NOMO-1 treated with dmso at 0.1 percent for 144 hours (cell line): ENCODE data around the gene FKBP2.

Experiments
- DNase-seq: peaks from one replicate; lab custom pipeline; 2025; ENCODE audit not compliant: unreplicated experiment; lab: John Stamatoyannopoulos, UW

The FKBP2 gene

GRCh38 chr11:64283092-64283491 lies 42.2 kb downstream of the FKBP2 start:
- no peak for DNase-seq

- peak; percentile 90 for DNase-seq
Measured at GRCh38 chr11:64284048-64284961, 43.4 kb downstream of the FKBP2 start, which contains the start of gene BAD. Gene BAD (minus strand): TSS chr11:64284665. CDS start chr11:64284368, 297 bp downstream.

- DNase-seq, result peak; percentile 69
Measured at GRCh38 chr11:64284962-64285884, 44.3 kb downstream of the FKBP2 start, which contains the start of gene GPR137. Gene GPR137 (plus strand): TSS chr11:64285848. CDS start chr11:64286525, 677 bp downstream.

GRCh38 chr11:64285885-64286800 lies 45.2 kb downstream of the FKBP2 start:
- no peak for DNase-seq

- no peak for DNase-seq
Measured at GRCh38 chr11:64286801-64287159, 45.9 kb downstream of the FKBP2 start.

GRCh38 chr11:64287676-64288352 lies 46.9 kb downstream of the FKBP2 start:
- DNase-seq, result no peak

- DNase-seq, result no peak
Measured at GRCh38 chr11:64288353-64288750, 47.5 kb downstream of the FKBP2 start.

- DNase-seq, result no peak
Measured at GRCh38 chr11:64289002-64289564, 48.2 kb downstream of the FKBP2 start.

GRCh38 chr11:64290352-64291261 lies 49.7 kb downstream of the FKBP2 start:
- no peak for DNase-seq

GRCh38 chr11:64291262-64291751 lies 50.4 kb downstream of the FKBP2 start, which contains the start of gene KCNK4:
Gene KCNK4 (plus strand): TSS chr11:64291302. CDS start chr11:64293019, 1,717 bp downstream.
- DNase-seq, result no peak

GRCh38 chr11:64291752-64292459 lies 51.0 kb downstream of the FKBP2 start:
- no peak for DNase-seq

- DNase-seq, result no peak
Measured at GRCh38 chr11:64292460-64293254, 51.8 kb downstream of the FKBP2 start.
